WTC11 (cell line): Measurements from ENCODE around the gene IGSF23. TPM values are rescaled to one million over a fixed set of nuclear protein-coding genes. Genes with fewer than 3 reads are reported as not detected.

ENCODE experiments used
- ATAC-seq: fragments of 200-7000 bp; cut with Tn5 transposase; 2 replicates; pipeline ENCODE4 v1.10.0; 2021; ENCODE audit warnings: mild to moderate bottlenecking, moderate library complexity
- Bru-seq: library from RNA; stranded (reverse); fragments of 400-500 nt; gene quantifications from one replicate; lab custom pipeline; 2021; lab: Mats Ljungman, UMichigan
- CTCF ChIA-PET: fragments of 300-600 bp; sonication (Branson Sonifier 250); formaldehyde crosslinking; loops from one replicate; lab custom pipeline; 2021; ENCODE audit warnings: antibody characterized with exemption; lab: Charles Lee
- POLR2A ChIA-PET: fragments of 350-600 bp; sonication (Branson Sonifier 250); formaldehyde crosslinking; loops from one replicate; lab custom pipeline; 2021; ENCODE audit warnings: antibody characterized with exemption; lab: Charles Lee
- DNase-seq: peaks from one replicate; pipeline ENCODE4 v3.0.0; 2021; ENCODE audit warnings: low spot score
- H3K27ac Mint-ChIP-seq: 2 replicates; pipeline ENCODE4 v1.8.0; 2021; ENCODE audit warnings: mixed read lengths
- H3K27me3 Mint-ChIP-seq: 2 replicates; pipeline ENCODE4 v1.8.0; 2021; ENCODE audit warnings: low read depth, mild to moderate bottlenecking, moderate library complexity, mixed read lengths
- H3K36me3 Mint-ChIP-seq: 2 replicates; pipeline ENCODE4 v1.8.0; 2021; ENCODE audit warnings: mixed read lengths
- H3K4me1 Mint-ChIP-seq: 2 replicates; pipeline ENCODE4 v1.8.0; 2022; ENCODE audit warnings: mixed read lengths
- H3K4me3 Mint-ChIP-seq: 2 replicates; pipeline ENCODE4 v1.8.0; 2021; ENCODE audit warnings: mild to moderate bottlenecking, moderate library complexity, mixed read lengths
- H3K9me3 Mint-ChIP-seq: 2 replicates; pipeline ENCODE4 v1.8.0; 2021; ENCODE audit warnings: mixed read lengths
- ATF6 ChIP-seq: sonication (generic); formaldehyde crosslinking; IDR thresholded peaks from 2 replicates; pipeline ENCODE4 v1.8.1; 2023; ENCODE audit warnings: mild to moderate bottlenecking, missing genetic modification reagents
- CBFB ChIP-seq: sonication (generic); formaldehyde crosslinking; IDR thresholded peaks from 2 replicates; pipeline ENCODE4 v1.8.1; 2022; ENCODE audit warnings: mild to moderate bottlenecking, low read depth, missing genetic modification reagents
- ETV6 ChIP-seq: sonication (generic); formaldehyde crosslinking; IDR thresholded peaks from 2 replicates; pipeline ENCODE4 v1.8.1; 2022; ENCODE audit warnings: mild to moderate bottlenecking, missing genetic modification reagents
- FOXJ3 ChIP-seq: sonication (generic); formaldehyde crosslinking; IDR thresholded peaks from 2 replicates; pipeline ENCODE4 v1.9.0; 2021; ENCODE audit warnings: missing genetic modification reagents, mild to moderate bottlenecking, borderline replicate concordance
- IRF1 ChIP-seq: sonication (generic); formaldehyde crosslinking; IDR thresholded peaks from 2 replicates; pipeline ENCODE4 v1.8.0; 2023; ENCODE audit warnings: missing genetic modification reagents
- IRF2 ChIP-seq: sonication (generic); formaldehyde crosslinking; IDR thresholded peaks from 2 replicates; pipeline ENCODE4 v1.8.0; 2022; ENCODE audit warnings: low read depth, missing genetic modification reagents, borderline replicate concordance
- JUN ChIP-seq: sonication (generic); formaldehyde crosslinking; IDR thresholded peaks from 2 replicates; pipeline ENCODE4 v1.8.0; 2023; ENCODE audit warnings: mild to moderate bottlenecking, missing genetic modification reagents
- TCF7 ChIP-seq: sonication (generic); formaldehyde crosslinking; IDR thresholded peaks from 2 replicates; pipeline ENCODE4 v1.8.0; 2022; ENCODE audit warnings: mild to moderate bottlenecking, low read depth, missing genetic modification reagents, moderate library complexity
- ZSCAN18 ChIP-seq: fragments of 250-450 bp; sonication (Bioruptor Pico); IDR thresholded peaks from 2 replicates; pipeline ENCODE4 v2.1.2; 2022; ENCODE audit warnings: mild to moderate bottlenecking, moderate library complexity
- long read RNA-seq, 3 experiments: library from RNA in 1 of 3; library from capped mRNA in 1 of 3; library from polyadenylated mRNA in 1 of 3; unstranded in 2 of 3; stranded (forward) in 1 of 3; transcript quantifications; one replicate each; pipeline ENCODE4 v2.0.0, GENCODE V29; 2021
- total RNA-seq: library from RNA; stranded (reverse); gene quantifications from 3 replicates; pipeline ENCODE4 v1.2.3, GENCODE V29; 2021
- TF ChIP-seq, protein P1 (sequence below): sonication (generic); formaldehyde crosslinking; IDR thresholded peaks from 2 replicates; pipeline ENCODE4 v1.8.0; 2023; ENCODE audit warnings: mild to moderate bottlenecking, missing genetic modification reagents
- TF ChIP-seq, protein P2 (sequence below): sonication (generic); formaldehyde crosslinking; IDR thresholded peaks from 2 replicates; pipeline ENCODE4 v1.8.1; 2023; ENCODE audit warnings: mild to moderate bottlenecking, missing genetic modification reagents, moderate library complexity
- TF ChIP-seq, protein P3 (sequence below): sonication (generic); formaldehyde crosslinking; conservative IDR thresholded peaks from 2 replicates; pipeline ENCODE4 v1.8.1; 2022; ENCODE audit warnings: mild to moderate bottlenecking, missing genetic modification reagents

The IGSF23 gene
- total RNA-seq (not detected in 3 replicates), Bru-seq, nascent RNA (not detected)
- long read RNA-seq, experiment 1, partial matches to known transcripts: 0 of 1 reads
- long read RNA-seq, experiment 1, other reads (novel, unspliced or antisense): 1 of 1 reads
- long read RNA-seq, experiment 2: 0 reads
- long read RNA-seq, experiment 3: 0 reads

GRCh38 chr19:44613295-44614178, at the start of gene IGSF23:
IGSF23 (plus strand) TSS chr19:44613563; CDS start chr19:44613646, 83 bp downstream.
- no peak within 1 kb of the TSS for H3K4me3 Mint-ChIP-seq
- ChIA-PET POLR2A (no interaction called here), CTCF (interaction anchor here (1.5 to 4.3 kb wide), 3 partner anchors 31 to 44 kb away, joined by 3 to 40 read pairs (median 5); no protein-coding TSS in a partner anchor)

More at GRCh38 chr19:44613295-44614178, at the start of gene IGSF23:
- no peaks in the 10 kb centered on the region for H3K36me3 Mint-ChIP-seq
- H3K27ac Mint-ChIP-seq: no peak within 1 kb of the TSS
- TF ChIP-seq TCF7 (CRISPR knock-in tag) (no peak), ATF6 (CRISPR knock-in tag) (no peak), CBFB (no peak), IRF2 (CRISPR knock-in tag) (no peak), IRF1 (no peak), ZSCAN18 (no peak), ETV6 (no peak), FOXJ3 (no peak), JUN (no peak)
- TF ChIP-seq, protein P1, sequence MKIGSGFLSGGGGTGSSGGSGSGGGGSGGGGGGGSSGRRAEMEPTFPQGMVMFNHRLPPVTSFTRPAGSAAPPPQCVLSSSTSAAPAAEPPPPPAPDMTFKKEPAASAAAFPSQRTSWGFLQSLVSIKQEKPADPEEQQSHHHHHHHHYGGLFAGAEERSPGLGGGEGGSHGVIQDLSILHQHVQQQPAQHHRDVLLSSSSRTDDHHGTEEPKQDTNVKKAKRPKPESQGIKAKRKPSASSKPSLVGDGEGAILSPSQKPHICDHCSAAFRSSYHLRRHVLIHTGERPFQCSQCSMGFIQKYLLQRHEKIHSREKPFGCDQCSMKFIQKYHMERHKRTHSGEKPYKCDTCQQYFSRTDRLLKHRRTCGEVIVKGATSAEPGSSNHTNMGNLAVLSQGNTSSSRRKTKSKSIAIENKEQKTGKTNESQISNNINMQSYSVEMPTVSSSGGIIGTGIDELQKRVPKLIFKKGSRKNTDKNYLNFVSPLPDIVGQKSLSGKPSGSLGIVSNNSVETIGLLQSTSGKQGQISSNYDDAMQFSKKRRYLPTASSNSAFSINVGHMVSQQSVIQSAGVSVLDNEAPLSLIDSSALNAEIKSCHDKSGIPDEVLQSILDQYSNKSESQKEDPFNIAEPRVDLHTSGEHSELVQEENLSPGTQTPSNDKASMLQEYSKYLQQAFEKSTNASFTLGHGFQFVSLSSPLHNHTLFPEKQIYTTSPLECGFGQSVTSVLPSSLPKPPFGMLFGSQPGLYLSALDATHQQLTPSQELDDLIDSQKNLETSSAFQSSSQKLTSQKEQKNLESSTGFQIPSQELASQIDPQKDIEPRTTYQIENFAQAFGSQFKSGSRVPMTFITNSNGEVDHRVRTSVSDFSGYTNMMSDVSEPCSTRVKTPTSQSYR (CRISPR knock-in tag): no peak
- TF ChIP-seq, protein P2, sequence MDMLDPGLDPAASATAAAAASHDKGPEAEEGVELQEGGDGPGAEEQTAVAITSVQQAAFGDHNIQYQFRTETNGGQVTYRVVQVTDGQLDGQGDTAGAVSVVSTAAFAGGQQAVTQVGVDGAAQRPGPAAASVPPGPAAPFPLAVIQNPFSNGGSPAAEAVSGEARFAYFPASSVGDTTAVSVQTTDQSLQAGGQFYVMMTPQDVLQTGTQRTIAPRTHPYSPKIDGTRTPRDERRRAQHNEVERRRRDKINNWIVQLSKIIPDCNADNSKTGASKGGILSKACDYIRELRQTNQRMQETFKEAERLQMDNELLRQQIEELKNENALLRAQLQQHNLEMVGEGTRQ (CRISPR knock-in tag): no peak
- TF ChIP-seq, protein P3, sequence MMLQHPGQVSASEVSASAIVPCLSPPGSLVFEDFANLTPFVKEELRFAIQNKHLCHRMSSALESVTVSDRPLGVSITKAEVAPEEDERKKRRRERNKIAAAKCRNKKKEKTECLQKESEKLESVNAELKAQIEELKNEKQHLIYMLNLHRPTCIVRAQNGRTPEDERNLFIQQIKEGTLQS (CRISPR knock-in tag): no peak
- no peaks in the 10 kb centered on the region for H3K27me3 Mint-ChIP-seq
- no peak for DNase-seq
- no peaks in the 10 kb centered on the region for H3K9me3 Mint-ChIP-seq
- ATAC-seq: no peak
- peaks cover 10% of the 10 kb centered on the region for H3K4me1 Mint-ChIP-seq
